Caki2 (cell line): ENCODE data around the gene C16orf82. TPM values are rescaled to one million over a fixed set of nuclear protein-coding genes. Genes with fewer than 3 reads are reported as not detected.

Experiments used
- DNase-seq: peaks from one replicate; pipeline ENCODE4 v3.0.0-alpha.2; 2015; ENCODE audit warnings: low read depth
- in situ Hi-C: cut with HindIII; loops from 2 replicates; pipeline ENCODE4 v1.10.0; 2016; ENCODE audit warnings: low sequenced_read_pairs, low pct_unique_long_range_greater_than_20kb, mixed read lengths
- total RNA-seq: library from RNA; depleted of rRNA; stranded (reverse); fragments of >200 nt; shearing (Covaris generic); gene quantifications from 2 replicates; pipeline ENCODE4 v1.2.3, GENCODE V29; 2014; ENCODE audit warnings: low replicate concordance; rRNA removed

C16orf82 gene
- total RNA-seq, 1 experiment from 2014 or later = not detected

DNA sequence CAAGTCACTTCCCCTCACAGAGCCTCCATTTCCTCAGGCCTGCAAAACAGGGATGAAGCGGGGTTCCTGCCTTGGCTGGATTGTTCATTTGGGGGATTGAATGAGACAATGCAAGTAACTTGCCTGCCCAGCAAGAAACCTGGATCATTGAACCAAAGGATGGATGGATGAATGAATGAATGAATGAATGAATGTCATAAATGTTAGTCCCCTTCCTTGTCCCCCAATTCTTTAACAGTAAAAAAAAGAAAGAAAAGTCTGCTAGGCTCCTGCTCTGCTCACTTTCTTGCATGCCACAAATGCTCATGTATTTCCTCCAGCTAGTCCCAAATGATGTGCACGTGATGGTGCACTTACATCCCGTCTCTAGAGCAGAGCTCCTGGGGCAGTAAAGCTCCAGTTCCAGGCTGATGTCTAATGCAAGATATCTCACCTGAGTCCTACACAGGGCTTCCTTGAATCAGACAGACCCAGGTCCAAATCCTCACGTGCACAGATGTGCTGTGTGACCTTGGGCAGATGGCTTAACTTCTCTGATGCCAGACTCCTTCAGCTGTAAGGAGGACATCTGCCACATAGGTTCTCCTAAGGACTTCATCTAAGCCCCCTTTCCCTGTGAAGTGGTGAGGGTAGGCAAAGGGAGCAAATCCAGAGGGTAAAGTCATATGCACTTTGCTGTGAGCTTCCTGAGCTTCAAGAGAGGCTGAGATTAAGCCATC is 45.5 kb downstream of the C16orf82 start:
- in situ Hi-C loops = no loop called here
- DNase-seq = no peak

DNA sequence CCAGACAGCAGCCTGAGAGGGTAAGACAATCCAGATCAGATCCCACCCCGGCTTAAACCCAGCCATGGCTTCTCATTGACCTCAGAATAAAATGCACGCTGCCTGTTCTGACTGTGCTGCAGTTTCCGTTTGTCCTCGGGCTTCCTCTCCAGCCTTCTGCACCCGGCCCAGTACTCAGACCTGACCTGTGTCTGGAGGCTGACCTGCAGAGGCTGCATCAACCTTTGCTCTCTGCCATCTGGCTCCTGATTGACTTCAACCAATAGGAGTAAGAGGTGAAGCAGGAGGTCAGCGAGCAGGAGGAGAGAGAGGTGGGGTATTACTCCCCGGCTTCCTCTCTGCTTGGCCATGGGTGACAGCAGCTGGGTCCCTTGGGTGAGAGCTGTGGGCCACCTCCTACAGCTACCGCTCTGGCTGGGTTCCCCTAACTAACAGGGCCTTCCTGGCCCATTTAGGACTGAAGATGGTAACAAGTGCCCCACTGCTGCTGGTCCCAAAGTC is 46.7 kb downstream of the C16orf82 start:
- DNase-seq = no peak
- in situ Hi-C loops = no loop called here

DNA sequence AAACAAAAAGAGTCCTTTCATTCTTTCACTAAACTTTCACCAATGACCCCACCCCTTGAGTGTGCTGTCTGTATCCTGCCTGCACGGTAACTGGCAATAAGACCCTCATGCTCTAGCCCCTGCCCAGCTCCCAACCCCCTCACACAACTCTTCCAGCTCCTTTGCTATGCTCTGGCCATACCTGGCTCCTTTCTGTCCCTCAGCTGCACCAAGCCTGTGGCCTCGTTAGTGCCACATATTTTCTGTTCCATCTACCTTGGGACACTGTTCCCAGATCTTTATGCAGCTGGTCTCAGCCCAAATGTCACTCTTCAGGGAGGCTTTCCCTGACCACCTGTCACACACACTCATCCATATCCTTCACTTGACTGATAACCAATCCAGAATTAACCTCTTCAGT is 47.3 kb downstream of the C16orf82 start:
- in situ Hi-C loops = no loop called here
- DNase-seq = no peak

DNA sequence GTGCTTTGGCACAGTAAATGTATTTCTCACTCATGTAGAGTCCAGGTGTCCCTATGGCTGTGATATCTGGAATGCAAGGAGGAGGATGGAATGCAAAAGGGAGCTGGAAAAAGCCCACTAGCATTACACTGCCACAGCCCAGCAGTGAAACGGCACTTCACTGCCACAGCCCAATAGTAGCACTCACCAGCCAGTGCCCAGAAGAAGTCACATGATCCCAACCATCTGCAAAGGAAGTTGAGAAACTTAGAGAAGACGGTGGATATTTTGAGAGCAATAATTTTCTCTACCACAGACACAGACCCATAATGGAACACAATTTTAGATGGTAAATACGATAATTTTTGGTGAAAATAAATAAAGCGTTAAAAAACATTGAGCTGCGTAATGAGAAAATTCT is 51.8 kb downstream of the C16orf82 start:
- no peak for DNase-seq
- in situ Hi-C loops = no loop called here

Other genes with a start within 250 kb of the C16orf82 start
- 3.4 and 6.4 TPM in 2 replicates for gene KDM8, start 136.6 kb downstream of the C16orf82 start, total RNA-seq
- gene NSMCE1, start 201.8 kb downstream of the C16orf82 start, total RNA-seq = 47.9 and 57.2 TPM in 2 replicates
- 14.9 and 26.0 TPM in 2 replicates for gene IL4R, start 247.0 kb downstream of the C16orf82 start, total RNA-seq